HG03575 (cell line): ENCODE measurements around the gene TLCD1.

Experiments used
- ATAC-seq: cut with Tn5 transposase; IDR thresholded peaks from one replicate; pipeline ENCODE4 v1.9.1; 2021; ENCODE audit not compliant: unreplicated experiment, insufficient number of reproducible peaks, low FRiP score; ENCODE audit errors: extremely low read depth

Gene TLCD1

DNA sequence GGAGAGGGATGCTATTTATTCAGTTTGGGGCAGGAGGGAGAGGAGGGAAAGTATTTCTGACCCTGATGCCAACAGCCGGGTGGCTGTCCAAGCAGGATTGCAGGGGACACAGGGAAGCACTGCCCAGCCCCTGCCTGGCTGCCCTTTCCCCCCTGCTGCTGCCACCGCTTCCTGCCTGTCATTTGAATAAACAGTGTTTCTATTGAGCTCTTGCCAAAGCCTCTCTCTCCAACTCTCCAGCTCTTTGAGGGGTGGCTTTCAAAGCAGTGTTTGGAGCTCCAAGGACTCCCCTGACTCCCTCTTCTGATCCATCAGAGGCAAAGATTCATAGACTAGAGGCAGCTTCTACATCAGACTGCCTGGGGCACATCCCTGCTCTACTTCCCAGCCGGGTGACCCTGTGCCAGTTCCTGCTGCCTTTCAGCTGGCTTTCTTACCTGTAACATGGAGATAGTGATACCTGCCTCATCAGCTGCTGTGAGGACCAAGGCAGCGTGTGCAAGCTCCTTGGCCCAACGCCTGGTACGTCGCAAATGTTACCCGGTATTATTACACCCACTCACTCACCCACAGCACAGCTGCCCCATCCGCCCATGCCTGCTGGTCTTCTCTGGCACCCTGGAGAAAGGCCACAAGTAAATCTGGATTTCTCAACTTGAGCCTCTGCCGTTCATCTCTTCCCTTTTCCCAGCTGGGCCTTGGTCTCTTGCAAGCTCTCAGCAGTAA is 23.8 kb downstream of the TLCD1 start:
- no peak for ATAC-seq

DNA sequence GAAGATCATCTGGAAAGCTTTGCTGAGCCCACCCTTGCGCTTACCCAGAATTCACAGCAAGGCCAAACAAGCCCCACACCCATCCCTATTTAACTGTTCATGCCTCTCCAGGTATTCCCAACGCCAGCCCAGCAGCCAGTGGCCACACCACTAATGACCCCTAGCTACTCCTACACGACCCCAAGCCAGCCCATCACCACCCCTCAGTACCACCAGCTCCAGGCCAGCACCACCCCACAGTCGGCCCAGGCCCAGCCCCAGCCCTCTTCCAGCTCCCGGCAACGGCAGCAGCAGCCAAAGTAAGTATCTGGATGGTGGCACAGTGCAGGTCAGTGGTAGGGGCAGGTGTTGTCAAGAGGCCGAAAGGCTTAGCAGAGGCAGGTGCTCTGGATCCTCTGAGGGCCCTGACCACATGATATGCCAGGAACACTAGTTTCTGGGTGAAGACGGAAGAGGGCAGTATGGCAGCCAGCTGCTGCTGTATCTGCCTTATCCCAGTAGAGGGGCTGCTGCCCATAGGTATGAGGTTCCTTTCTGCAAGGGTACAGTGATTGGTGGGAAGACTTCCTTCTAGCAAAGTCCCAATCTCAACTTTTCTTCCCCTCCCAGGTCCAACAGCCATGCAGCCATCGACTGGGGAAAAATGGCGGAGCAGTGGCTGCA is 25.1 kb downstream of the TLCD1 start:
- ATAC-seq: no peak

DNA sequence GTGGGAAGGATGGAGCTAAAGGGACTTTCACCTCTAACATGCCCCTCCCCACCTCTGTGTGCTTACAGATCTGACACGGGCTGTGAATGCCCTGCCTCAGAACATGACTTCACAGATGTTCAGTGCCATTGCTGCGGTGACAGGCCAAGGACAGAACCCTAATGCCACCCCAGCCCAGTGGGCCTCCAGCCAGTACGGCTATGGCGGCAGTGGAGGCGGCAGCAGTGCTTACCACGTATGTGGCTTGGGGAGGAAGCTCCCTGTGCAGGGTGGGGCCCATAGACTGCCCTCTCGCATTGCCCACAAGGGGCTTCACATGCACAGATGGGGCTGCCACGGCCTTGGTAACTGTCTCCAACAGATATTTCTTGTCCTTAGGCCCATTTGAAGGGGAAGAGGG is 25.8 kb downstream of the TLCD1 start:
- no peak for ATAC-seq

DNA sequence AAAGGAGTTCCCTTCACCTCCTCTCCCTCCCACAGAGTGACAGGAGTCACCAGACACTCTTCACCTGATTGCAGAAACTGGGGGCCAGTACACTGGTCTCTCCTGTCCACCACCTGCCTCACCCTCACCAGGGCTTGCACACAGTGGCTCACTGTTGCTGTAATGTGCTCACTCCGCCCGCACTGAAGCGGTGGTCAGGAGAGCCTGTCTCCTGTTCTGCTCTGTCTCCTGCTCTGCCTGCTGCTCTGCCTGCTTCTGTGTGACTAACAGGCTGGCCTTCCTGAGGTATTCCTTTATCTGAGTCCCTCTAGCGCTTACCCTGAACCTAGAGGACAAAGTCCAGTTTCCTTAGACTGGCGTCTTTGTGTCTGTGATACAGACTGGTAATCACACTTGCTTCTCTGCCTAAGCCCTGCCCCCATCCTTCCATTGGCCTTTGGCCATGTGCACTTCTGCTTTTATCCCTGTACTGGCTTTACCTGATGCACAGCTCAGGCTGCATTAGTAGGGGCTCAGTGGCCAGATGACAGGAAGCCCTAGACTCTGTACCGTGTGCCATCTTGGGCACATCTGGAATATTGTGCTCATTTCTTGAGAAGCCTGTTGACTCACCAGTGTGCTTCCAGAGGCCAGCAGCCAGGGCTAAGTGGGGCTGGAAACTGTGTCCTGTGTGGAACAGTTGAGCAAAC is 27.6 kb downstream of the TLCD1 start:
- ATAC-seq: no peak

DNA sequence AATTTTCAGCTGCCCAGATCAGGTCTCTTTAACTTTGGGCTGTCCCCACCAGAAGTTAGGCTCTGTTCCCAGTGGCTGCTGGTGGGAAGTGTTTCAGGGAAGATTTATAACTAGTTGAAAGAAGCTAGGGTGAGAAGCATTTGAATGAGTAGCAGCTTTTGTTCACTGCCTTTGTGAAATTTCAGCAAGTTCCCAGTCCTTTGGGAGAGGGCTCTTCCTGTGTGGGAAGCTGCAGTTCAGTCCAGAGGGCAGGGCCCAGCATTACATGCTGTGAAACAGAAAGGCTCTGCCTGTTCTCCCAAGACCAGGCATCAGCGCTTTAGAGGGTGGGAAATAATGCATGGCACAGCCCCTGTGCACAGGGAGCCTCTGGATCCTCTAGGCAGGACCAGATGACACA is 32.2 kb downstream of the TLCD1 start:
- ATAC-seq: no peak

DNA sequence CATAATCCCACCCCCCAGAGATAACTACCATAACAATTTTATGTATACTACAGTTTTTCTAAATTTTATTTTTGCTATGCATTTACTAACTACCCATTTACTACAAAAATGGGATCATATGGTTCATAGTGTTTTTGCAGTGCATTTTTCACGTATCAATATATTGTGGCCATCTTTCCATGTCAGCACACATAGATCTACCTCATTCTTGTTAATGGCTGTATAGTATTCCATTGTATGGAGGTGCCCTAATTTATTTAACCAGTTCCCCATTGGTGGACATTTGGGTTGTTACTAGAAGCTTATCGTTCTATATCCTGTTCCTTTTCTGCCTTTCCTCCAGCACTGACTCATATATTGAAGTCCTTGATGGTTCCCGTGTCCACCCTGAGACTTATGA is 37.0 kb downstream of the TLCD1 start:
- no peak for ATAC-seq

DNA sequence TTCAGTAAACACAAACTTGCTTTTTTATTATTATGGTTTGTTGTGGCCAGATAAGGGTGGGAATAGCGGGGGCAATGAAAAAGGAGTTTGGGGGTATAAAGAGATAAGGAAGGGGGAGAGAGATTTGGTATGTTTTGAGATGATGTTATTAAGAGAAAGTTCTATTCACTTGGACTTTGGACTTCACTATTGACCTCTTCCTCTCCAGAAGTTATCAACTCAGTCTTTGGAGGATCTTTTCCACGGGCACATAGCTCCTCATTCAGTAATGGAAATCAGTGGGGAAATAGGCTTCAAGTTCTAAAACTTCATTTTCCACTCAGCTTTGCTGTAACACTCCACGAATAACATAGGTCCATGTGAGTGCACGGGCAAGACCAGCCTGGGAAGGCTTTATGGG is 37.6 kb downstream of the TLCD1 start:
- ATAC-seq: no peak

DNA sequence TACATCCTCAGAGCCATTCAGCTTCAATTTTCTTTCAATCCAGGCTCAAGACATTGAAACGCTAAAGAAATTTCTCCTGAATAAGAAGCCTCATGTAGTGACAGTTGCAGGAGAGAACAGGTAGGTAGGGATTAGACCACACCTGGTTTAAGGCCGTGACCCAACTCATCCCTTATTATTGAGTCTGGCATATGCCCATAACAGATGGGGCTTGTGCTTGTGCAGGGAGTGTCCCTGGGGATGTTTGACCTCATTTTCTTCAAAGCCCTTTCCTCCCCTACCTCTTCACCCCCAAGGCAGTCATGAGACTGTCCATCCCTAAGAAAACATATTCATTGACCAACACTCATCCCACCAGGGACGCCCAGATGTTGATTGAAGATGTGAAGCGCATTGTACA is 39.7 kb downstream of the TLCD1 start:
- ATAC-seq: no peak

DNA sequence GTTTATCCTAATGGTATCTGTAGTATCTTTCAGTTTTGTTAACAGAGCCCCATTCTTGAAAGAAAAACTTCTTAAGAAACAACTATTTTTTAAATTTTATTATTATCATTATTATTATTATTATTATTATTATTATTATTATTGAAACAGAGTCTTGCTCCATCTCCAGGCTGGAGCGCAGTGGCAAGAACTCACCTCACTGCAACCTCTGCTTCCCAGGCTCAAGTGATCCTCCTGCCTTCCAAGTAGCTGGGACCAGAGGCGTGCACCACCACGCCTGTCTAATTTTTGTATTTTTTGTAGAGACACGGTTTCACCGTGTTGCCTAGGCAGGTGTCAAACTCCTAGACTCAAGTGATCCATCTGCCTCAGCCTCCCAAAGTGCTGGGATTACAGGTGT is 40.7 kb downstream of the TLCD1 start:
- ATAC-seq: no peak

DNA sequence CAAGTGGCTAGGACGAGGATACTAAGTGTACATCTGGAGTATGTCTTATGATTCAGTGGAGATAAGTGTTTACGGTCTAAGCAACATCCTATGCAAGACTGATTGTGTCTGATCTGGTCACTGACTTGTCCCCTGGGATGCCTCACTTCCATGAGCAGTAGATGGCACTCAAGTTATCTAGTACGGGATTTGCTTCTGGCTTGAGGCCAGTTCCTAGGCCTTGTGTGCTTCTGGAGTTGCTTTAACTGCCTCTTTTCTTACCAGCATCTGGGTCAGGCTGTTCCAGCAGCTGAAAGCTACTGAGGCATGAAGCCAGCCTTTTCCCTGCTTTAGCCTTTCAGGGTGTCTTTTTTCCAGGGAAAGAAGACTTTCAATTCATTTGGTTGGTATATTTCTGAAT is 41.1 kb downstream of the TLCD1 start:
- no peak for ATAC-seq

DNA sequence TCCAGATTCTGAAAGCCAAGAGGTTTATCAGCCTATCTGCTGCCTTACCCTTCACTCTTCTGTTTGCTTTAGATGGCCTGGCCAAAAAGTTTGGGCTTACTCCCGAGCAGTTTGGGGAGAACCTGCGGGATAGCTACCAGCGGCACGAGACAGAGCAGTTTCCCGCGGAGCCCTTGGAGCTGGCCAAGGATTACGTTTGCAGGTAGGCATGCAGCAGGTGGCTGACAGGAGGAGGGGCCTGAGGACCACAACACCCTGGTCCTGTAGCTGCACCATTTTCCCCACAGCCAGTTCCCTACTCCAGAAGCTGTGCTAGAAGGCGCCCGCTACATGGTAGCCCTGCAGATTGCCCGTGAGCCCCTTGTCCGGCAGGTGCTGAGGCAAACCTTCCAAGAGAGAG is 43.4 kb downstream of the TLCD1 start:
- ATAC-seq: no peak

DNA sequence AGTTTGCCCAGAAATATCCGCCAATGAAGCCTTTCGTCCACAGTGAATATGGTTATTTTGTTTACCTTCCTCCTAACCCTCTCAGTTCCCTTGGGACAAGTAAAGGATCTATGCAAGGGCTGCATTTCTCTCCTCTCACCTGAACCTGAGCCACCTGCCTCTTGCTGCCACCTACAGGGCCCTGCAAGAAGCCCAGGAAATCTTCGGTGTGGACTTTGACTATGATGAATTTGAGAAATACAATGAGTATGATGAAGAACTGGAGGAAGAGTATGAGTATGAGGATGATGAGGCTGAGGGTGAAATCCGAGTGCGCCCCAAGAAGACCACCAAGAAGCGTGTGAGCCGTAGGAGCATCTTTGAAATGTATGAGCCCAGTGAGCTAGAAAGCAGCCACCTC is 50.1 kb downstream of the TLCD1 start:
- ATAC-seq: no peak

DNA sequence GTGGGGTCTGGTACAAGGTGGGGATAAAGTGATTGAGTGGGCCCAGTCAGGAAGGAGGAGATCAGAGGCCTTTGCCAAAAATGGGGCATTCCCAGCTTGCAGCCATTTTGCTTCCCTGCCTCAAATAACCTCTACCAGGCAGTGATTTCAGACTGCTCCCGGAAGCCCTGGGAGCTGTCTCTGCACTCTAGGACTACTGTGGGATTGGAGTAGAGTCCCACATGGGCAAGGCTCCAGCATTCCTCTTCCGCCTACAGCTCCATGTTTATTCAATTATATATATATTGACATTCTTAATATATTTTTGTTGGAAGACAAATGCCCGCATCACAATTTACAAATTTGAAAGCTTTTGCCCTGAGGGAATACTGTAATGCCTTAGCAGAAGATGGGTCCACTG is 50.5 kb downstream of the TLCD1 start:
- ATAC-seq: no peak
